Hepatic stellate cell (primary cell): Measurements from ENCODE around the gene TCF21.
A peak's percentile ranks its signal among the peaks of the same experiment; 100 is the strongest.
"Not testable (repeated sequence)": the region's sequence is repeated elsewhere in the genome, so short reads cannot be mapped to it uniquely, and the experiment has no call there.

Source experiments
- DNase-seq: peaks from one replicate; pipeline ENCODE4 v3.0.0; 2011; ENCODE audit warnings: low spot score

The TCF21 gene

GRCh38 chr6:133888929-133889556 lies at the start of gene TCF21:
TCF21 (plus strand) TSS chr6:133889113; CDS start chr6:133889398, 285 bp downstream.
- DNase-seq = peak; percentile 89

DNA sequence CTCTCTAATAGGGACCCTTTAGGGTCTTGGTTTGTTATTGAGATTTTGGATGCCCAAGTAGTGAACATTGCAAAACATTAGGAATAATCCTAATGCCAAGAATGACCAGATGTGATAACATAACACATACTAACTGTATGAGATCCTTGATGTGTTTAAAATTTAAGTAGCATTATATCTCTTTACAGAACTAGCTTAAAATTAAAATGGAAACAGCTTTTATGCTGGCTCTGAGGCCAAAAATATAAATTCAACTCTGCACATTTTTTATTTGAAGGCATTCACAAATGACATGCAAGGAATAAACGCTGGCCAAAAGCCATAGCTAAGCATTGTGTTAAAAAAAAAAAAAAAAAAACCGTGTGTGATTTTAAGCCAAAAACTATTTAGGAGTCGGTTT lies 47.7 kb upstream of the TCF21 start:
- no peak for DNase-seq

DNA sequence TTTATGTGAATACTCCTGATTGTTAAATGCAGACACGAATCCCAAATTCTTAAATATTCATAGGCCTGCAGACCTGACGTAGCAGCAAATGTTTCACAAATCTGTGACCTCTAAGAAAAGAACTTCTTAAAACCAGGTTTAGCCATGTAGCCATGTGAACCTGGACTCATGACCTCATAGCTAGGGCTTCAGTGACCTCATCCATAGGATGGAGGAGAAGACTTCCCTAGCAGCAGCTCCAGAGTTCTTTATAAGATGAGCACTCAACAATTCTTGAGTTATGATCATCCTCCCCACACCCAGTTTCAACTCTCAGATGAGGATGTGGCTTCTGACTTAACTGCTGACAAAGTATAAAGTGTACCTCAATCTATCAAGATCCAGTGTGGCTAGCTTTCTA lies 45.8 kb upstream of the TCF21 start:
- DNase-seq = no peak

DNA sequence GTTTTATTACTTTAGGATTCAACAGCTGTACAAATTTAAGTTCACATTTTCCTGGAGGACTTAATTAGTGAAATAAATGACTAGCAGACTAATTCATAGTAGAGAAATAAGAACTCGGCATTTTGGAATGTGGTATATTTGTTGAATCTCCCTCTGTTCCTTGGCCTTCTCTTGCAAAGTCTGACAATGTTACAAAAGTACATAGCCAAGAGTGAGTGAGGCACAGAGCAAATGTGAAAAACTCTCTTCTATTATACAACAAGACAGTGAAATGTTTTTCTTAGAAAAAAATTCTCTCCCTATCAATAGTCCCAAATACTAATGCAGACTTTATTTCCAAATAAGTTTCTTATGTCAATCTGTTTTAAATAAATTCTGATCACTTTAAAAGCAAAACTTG lies 44.2 kb upstream of the TCF21 start:
- DNase-seq = no peak

- DNase-seq = no peak
Observed at GRCh38 chr6:133854041-133854363, 34.9 kb upstream of the TCF21 start.

- no peak for DNase-seq
Observed at GRCh38 chr6:133854364-133855275, 34.3 kb upstream of the TCF21 start.

- no peak for DNase-seq
Observed at GRCh38 chr6:133855276-133855990, 33.5 kb upstream of the TCF21 start.

DNA sequence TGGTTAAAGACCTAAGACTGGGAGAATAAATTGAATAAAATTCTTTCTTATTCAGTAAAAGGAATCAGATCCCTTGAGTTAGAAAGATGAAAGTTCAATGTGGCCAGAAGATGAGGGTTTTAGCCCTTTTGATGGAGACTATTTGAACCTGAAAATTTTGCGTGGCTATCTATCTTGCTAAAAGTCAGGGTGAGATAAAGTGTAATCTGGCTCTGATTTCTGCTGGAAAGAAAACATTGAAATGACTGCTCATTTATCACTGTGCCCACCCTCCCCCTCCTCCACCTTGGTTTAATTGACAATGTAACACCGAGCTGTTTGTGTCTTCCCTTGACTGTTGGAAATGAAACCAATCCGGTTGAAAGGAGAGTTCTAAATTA lies 32.9 kb upstream of the TCF21 start:
- no peak for DNase-seq

GRCh38 chr6:133856911-133857310 lies 32.0 kb upstream of the TCF21 start:
- DNase-seq = no peak

DNA sequence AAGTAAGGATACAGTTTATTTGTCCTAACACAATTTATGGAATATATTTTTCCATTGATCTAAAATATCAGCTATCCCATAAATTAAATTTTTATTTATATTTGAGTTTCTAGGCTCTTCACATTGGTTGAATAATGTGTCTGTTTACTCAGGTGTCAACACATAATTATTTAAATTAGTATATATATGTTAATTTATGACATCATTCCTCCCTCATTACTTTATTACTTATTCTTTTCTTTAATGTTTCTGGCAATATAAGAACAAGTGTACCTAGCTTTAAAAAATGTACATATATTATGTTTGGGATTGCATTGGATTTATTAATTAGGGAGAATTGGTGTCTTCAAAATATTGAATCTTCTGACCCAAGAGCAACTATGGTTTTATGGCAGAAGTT lies 31.2 kb upstream of the TCF21 start:
- no peak for DNase-seq

- not testable (repeated sequence) for DNase-seq
Observed at GRCh38 chr6:133861337-133861736, 27.6 kb upstream of the TCF21 start.

GRCh38 chr6:133863228-133863627 lies 25.7 kb upstream of the TCF21 start:
- no peak for DNase-seq

DNA sequence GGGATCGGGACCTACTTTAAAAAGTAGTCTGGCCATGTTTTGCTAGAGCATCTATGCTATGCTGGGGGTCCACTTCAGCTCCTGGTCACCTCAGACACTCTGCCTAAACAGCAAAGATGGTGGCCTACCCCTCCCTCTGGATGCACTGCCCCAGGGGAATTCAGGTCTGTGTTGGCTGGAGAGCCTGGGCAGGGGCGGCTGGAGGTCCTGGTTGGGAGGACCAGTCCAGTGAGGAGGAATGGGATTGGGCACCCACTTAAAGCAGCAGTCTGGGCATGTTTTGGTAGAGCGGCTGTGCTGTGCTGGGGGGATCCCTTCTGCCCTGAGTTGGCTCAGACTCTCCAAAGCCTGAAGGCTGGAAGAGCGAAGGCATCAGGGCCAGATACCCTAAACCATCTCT lies 23.2 kb upstream of the TCF21 start:
- DNase-seq = no peak

DNA sequence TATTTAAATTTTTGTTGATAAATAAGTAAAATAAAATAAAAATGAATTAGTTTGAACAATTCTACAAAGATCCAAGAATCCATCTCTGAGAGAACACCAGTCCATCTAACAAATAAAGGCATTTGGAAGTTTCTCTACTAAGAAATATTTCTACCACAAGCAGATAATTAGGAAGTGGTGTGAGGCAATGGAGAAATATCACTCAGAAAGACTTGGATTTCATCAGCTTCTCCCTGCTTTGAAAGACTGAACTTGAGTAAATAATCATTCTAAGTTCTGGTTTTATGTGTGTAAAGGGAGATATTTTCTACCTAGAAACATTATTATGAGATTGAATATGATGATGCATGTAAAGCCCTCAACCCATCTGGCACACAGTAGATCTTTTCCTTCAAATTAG lies 17.8 kb upstream of the TCF21 start:
- DNase-seq = no peak

DNA sequence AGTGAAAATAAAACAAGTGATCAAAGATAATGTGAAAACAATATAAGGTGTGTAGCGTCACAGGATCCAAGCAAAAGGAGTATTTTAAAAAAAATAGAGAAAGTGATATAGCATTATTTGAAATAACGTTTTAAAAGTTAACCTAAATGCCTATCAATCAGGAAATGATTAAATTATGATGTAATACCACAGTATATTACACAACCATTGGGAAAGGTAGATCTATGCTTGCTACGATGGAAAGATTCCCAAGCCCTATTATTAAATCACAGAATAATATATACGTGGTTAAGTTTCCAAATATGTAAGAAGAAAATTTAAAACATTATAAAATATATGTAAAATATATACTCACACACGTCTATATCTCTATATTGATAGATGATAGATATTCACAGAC lies 15.4 kb upstream of the TCF21 start:
- DNase-seq = no peak

- DNase-seq = no peak
Observed at GRCh38 chr6:133877116-133877515, 11.8 kb upstream of the TCF21 start.

DNA sequence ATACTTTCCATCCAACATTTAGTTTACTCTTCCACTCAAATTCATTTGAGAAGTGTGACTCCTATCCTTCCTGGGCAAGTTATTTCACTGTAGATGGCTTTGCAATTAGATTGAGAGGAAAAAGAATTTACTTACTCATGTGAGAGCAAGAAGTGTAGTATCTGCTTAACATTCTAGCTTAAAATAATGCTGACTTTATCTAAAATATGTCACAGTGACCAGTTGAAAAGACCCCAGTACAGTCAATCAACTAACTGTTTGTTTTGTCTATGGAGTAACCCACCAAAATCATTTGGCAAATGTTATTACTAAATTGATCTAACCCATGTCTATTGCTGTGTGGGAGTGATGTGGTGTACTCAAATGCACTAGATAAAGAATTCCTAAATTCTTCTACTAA lies 8.9 kb upstream of the TCF21 start:
- DNase-seq = no peak

- DNase-seq = no peak
Observed at GRCh38 chr6:133880896-133881295, 8.0 kb upstream of the TCF21 start.

GRCh38 chr6:133886104-133886775 lies 2.7 kb upstream of the TCF21 start:
- no peak for DNase-seq

- DNase-seq = no peak
Observed at GRCh38 chr6:133887156-133887879, 1.6 kb upstream of the TCF21 start.

GRCh38 chr6:133887880-133888230 lies 1.1 kb upstream of the TCF21 start:
- DNase-seq = no peak
